Measurements from ENCODE around the gene CDKN2B-AS1. TPM values are rescaled to one million over a fixed set of nuclear protein-coding genes. Genes with fewer than 3 reads are reported as not detected.

Gene CDKN2B-AS1
- total and polyA plus RNA-seq, 2 experiments from 2014 or later: 0.61 to 4.1 TPM

GRCh38 chr9:22010866-22011625, 16.5 kb downstream of the CDKN2B-AS1 start:
- no peaks in the 10 kb centered on the region for H3K9me2 ChIP-seq (ENCODE audit: insufficient read depth)
- H3K79me2 ChIP-seq (ENCODE audit: insufficient read depth): peaks cover 20% of the 10 kb centered on the region
- DNase-seq: peak; percentile 56
- no peaks in the 10 kb centered on the region for H4K20me1 ChIP-seq (ENCODE audit: insufficient read depth)
- peaks cover 13% of the 10 kb centered on the region for H3F3A ChIP-seq (ENCODE audit: insufficient read depth)
- H3K27ac ChIP-seq: no peak overlapping the region
- H3K4me1 ChIP-seq (ENCODE audit: insufficient read depth): peaks cover 25% of the 10 kb centered on the region
- TF ChIP-seq EZH2phosphoT487 (IDR thresholded peaks at IDR 0.05; ENCODE audit: insufficient read depth, low read depth) (no peak), EZH2 (IDR thresholded peaks at IDR 0.05; ENCODE audit: insufficient read depth, poor library complexity, severe bottlenecking) (no peak)
- H3K9ac ChIP-seq: no peak overlapping the region
- H2AFZ ChIP-seq: no peak overlapping the region
- H3K36me3 ChIP-seq (ENCODE audit: low read depth): no peaks in the 10 kb centered on the region
- H3K4me3 ChIP-seq: no peak overlapping the region
- H3K9me3 ChIP-seq (ENCODE audit: low read depth): no peaks in the 10 kb centered on the region
- WGBS, 2 experiments (ENCODE audit: low coverage in 1 of 2, low lambda C conversion rate in 2 of 2, missing lambda C conversion rate in 2 of 2): 33 to 39% methylated on average over 13 of the region's 13 CpGs
- H3K4me2 ChIP-seq (ENCODE audit: unreplicated experiment): no peak overlapping the region
- no peaks in the 10 kb centered on the region for H3K27me3 ChIP-seq (replicated peaks; ENCODE audit: insufficient read depth)
- in situ Hi-C loops (cut with MboI): no loop called here

- H4K20me1 ChIP-seq (ENCODE audit: insufficient read depth): no peaks in the 10 kb centered on the region
- no peaks in the 10 kb centered on the region for H3F3A ChIP-seq (ENCODE audit: insufficient read depth)
- H3K4me1 ChIP-seq (ENCODE audit: insufficient read depth): no peaks in the 10 kb centered on the region
- no peaks in the 10 kb centered on the region for H3K36me3 ChIP-seq (ENCODE audit: low read depth)
- H3K9ac ChIP-seq: no peak overlapping the region
- in situ Hi-C loops (cut with MboI): loop anchor here (10.0 kb wide), 1 partner anchor 212 kb away; no protein-coding TSS in a partner anchor
- no peaks in the 10 kb centered on the region for H3K27me3 ChIP-seq (replicated peaks; ENCODE audit: insufficient read depth)
- no peak overlapping the region for H3K27ac ChIP-seq
- WGBS, 2 experiments (ENCODE audit: low coverage in 1 of 2, low lambda C conversion rate in 2 of 2, missing lambda C conversion rate in 2 of 2): 94 to 95% methylated on average over 3 of the region's 3 CpGs
- no peaks in the 10 kb centered on the region for H3K9me3 ChIP-seq (ENCODE audit: low read depth)
- no peak overlapping the region for H3K4me3 ChIP-seq
- H3K4me2 ChIP-seq (ENCODE audit: unreplicated experiment): no peak overlapping the region
- H3K9me2 ChIP-seq (ENCODE audit: insufficient read depth): no peaks in the 10 kb centered on the region
- DNase-seq: no peak
- no peak for TF ChIP-seq EZH2 (IDR thresholded peaks at IDR 0.05; ENCODE audit: insufficient read depth, poor library complexity, severe bottlenecking)
- no peak for TF ChIP-seq EZH2phosphoT487 (IDR thresholded peaks at IDR 0.05; ENCODE audit: insufficient read depth, low read depth)
- H2AFZ ChIP-seq: no peak overlapping the region
- no peaks in the 10 kb centered on the region for H3K79me2 ChIP-seq (ENCODE audit: insufficient read depth)
Observed at GRCh38 chr9:22022396-22022795, 27.8 kb downstream of the CDKN2B-AS1 start.

- in situ Hi-C loops (cut with MboI): loop anchor here (10.0 kb wide), 1 partner anchor 208 kb away; no protein-coding TSS in a partner anchor
- TF ChIP-seq EZH2phosphoT487 (IDR thresholded peaks at IDR 0.05; ENCODE audit: insufficient read depth, low read depth) (no peak), EZH2 (IDR thresholded peaks at IDR 0.05; ENCODE audit: insufficient read depth, poor library complexity, severe bottlenecking) (no peak)
- Histone ChIP-seq H3K4me1 (ENCODE audit: insufficient read depth) (peaks cover 13% of the 10 kb centered on the region), H3K9me2 (ENCODE audit: insufficient read depth) (no peaks in the 10 kb centered on the region), H4K20me1 (ENCODE audit: insufficient read depth) (no peaks in the 10 kb centered on the region), H3K9ac (no peak overlapping the region), H3K4me3 (no peak overlapping the region), H3K27me3 (replicated peaks; ENCODE audit: insufficient read depth) (no peaks in the 10 kb centered on the region), H3K36me3 (ENCODE audit: low read depth) (no peaks in the 10 kb centered on the region), H3K79me2 (ENCODE audit: insufficient read depth) (no peaks in the 10 kb centered on the region), H3F3A (ENCODE audit: insufficient read depth) (peaks cover 16% of the 10 kb centered on the region), H2AFZ (no peak overlapping the region), H3K9me3 (ENCODE audit: low read depth) (no peaks in the 10 kb centered on the region), H3K27ac (no peak overlapping the region), H3K4me2 (ENCODE audit: unreplicated experiment) (no peak overlapping the region)
- no peak for DNase-seq
- WGBS, 2 experiments (ENCODE audit: low coverage in 1 of 2, low lambda C conversion rate in 2 of 2, missing lambda C conversion rate in 2 of 2): 75 to 84% methylated on average over 6 of the region's 6 CpGs
Observed at GRCh38 chr9:22026696-22027095, 32.1 kb downstream of the CDKN2B-AS1 start.

GRCh38 chr9:22028394-22028793, 33.8 kb downstream of the CDKN2B-AS1 start:
- Histone ChIP-seq H3K4me2 (ENCODE audit: unreplicated experiment) (no peak overlapping the region), H3K79me2 (ENCODE audit: insufficient read depth) (no peaks in the 10 kb centered on the region), H3K9me2 (ENCODE audit: insufficient read depth) (no peaks in the 10 kb centered on the region), H3F3A (ENCODE audit: insufficient read depth) (peaks cover 16% of the 10 kb centered on the region), H2AFZ (no peak overlapping the region), H3K9ac (no peak overlapping the region), H3K9me3 (ENCODE audit: low read depth) (no peaks in the 10 kb centered on the region), H3K36me3 (ENCODE audit: low read depth) (no peaks in the 10 kb centered on the region), H4K20me1 (ENCODE audit: insufficient read depth) (no peaks in the 10 kb centered on the region), H3K27ac (no peak overlapping the region), H3K4me3 (no peak overlapping the region), H3K4me1 (ENCODE audit: insufficient read depth) (peaks cover 13% of the 10 kb centered on the region), H3K27me3 (replicated peaks; ENCODE audit: insufficient read depth) (no peaks in the 10 kb centered on the region)
- in situ Hi-C loops (cut with MboI): loop anchor here (10.0 kb wide), 1 partner anchor 206 kb away; no protein-coding TSS in a partner anchor
- no peak for DNase-seq
- TF ChIP-seq EZH2phosphoT487 (IDR thresholded peaks at IDR 0.05; ENCODE audit: insufficient read depth, low read depth): no peak
- no peak for TF ChIP-seq EZH2 (IDR thresholded peaks at IDR 0.05; ENCODE audit: insufficient read depth, poor library complexity, severe bottlenecking)

All from GM23248 (cell line).